ENCODE results near the gene FAM184A. TPM values are rescaled to one million over a fixed set of nuclear protein-coding genes. Genes with fewer than 3 reads are reported as not detected.
"Not testable (repeated sequence)": the region's sequence is repeated elsewhere in the genome, so short reads cannot be mapped to it uniquely, and the experiment has no call there.

FAM184A gene
- total RNA-seq, 2 experiments from 2014 or later, result 13.5 to 14.0 TPM

GRCh38 chr6:118997426-118997825, 81.0 kb downstream of the FAM184A start:
- CTCF ChIA-PET, result interaction anchor here (0.6 kb wide), 1 partner anchor 104 kb away, joined by 4 read pairs; no protein-coding TSS in a partner anchor
- peaks cover 11% of the 10 kb centered on the region for H3K4me1 Mint-ChIP-seq (ENCODE audit: low read depth)
- H3K36me3 Mint-ChIP-seq (ENCODE audit: low read depth); intact Hi-C loops (cut with micrococcal nuclease); H3K4me3 Mint-ChIP-seq; DNase-seq; H3K9me3 Mint-ChIP-seq; H3K27me3 Mint-ChIP-seq (ENCODE audit: low read depth); H3K27ac Mint-ChIP-seq: not testable (repeated sequence)

GRCh38 chr6:118996289-118996820, 82.1 kb downstream of the FAM184A start:
- intact Hi-C loops (cut with micrococcal nuclease), result no loop called here
- H3K27ac Mint-ChIP-seq, result no peak overlapping the region
- H3K9me3 Mint-ChIP-seq, result no peaks in the 10 kb centered on the region
- H3K36me3 Mint-ChIP-seq (ENCODE audit: low read depth), result peaks cover 8% of the 10 kb centered on the region
- peaks cover 11% of the 10 kb centered on the region for H3K4me1 Mint-ChIP-seq (ENCODE audit: low read depth)
- DNase-seq, result no peak
- no peak overlapping the region for H3K4me3 Mint-ChIP-seq
- CTCF ChIA-PET, result no interaction called here
- H3K27me3 Mint-ChIP-seq (ENCODE audit: low read depth), result no peaks in the 10 kb centered on the region

- Mint-ChIP-seq H3K4me1 (ENCODE audit: low read depth) (peaks cover 10% of the 10 kb centered on the region), H3K4me3 (no peak overlapping the region), H3K27ac (no peak overlapping the region), H3K9me3 (no peaks in the 10 kb centered on the region), H3K27me3 (ENCODE audit: low read depth) (no peaks in the 10 kb centered on the region), H3K36me3 (ENCODE audit: low read depth) (peaks cover 8% of the 10 kb centered on the region)
- intact Hi-C loops (cut with micrococcal nuclease), result no loop called here
- no peak for DNase-seq
- CTCF ChIA-PET, result no interaction called here
These were observed 84.6 kb downstream of the FAM184A start for GRCh38 chr6:118993803-118994251.

- no peak for DNase-seq
- no peak overlapping the region for H3K27ac Mint-ChIP-seq
- intact Hi-C loops (cut with micrococcal nuclease), result no loop called here
- no peaks in the 10 kb centered on the region for H3K27me3 Mint-ChIP-seq (ENCODE audit: low read depth)
- no peak overlapping the region for H3K4me3 Mint-ChIP-seq
- H3K4me1 Mint-ChIP-seq (ENCODE audit: low read depth), result peaks cover 5% of the 10 kb centered on the region
- H3K9me3 Mint-ChIP-seq, result no peaks in the 10 kb centered on the region
- peaks cover 5% of the 10 kb centered on the region for H3K36me3 Mint-ChIP-seq (ENCODE audit: low read depth)
- CTCF ChIA-PET, result no interaction called here
These were observed 85.1 kb downstream of the FAM184A start for GRCh38 chr6:118993358-118993757.

- no peaks in the 10 kb centered on the region for H3K4me1 Mint-ChIP-seq (ENCODE audit: low read depth)
- CTCF ChIA-PET, result interaction anchor here (0.6 kb wide), 1 partner anchor 157 kb away, joined by 4 read pairs; no protein-coding TSS in a partner anchor
- no peak for DNase-seq
- intact Hi-C loops (cut with micrococcal nuclease), result no loop called here
- H3K4me3 Mint-ChIP-seq, result no peak overlapping the region
- no peaks in the 10 kb centered on the region for H3K27me3 Mint-ChIP-seq (ENCODE audit: low read depth)
- H3K27ac Mint-ChIP-seq, result no peak overlapping the region
- no peaks in the 10 kb centered on the region for H3K9me3 Mint-ChIP-seq
- peaks cover 3% of the 10 kb centered on the region for H3K36me3 Mint-ChIP-seq (ENCODE audit: low read depth)
These were observed 86.2 kb downstream of the FAM184A start for GRCh38 chr6:118992186-118992795.

GRCh38 chr6:118986312-118986711, 92.2 kb downstream of the FAM184A start:
- Mint-ChIP-seq H3K36me3 (ENCODE audit: low read depth) (peaks cover 1% of the 10 kb centered on the region), H3K27ac (no peak overlapping the region), H3K4me3 (no peak overlapping the region), H3K9me3 (no peaks in the 10 kb centered on the region), H3K27me3 (ENCODE audit: low read depth) (no peaks in the 10 kb centered on the region), H3K4me1 (ENCODE audit: low read depth) (no peaks in the 10 kb centered on the region)
- intact Hi-C loops (cut with micrococcal nuclease), result no loop called here
- no peak for DNase-seq
- CTCF ChIA-PET, result interaction anchor here (0.5 to 1.0 kb wide), 2 partner anchors 24 to 57 kb away, joined by 3 to 4 read pairs; no protein-coding TSS in a partner anchor

- CTCF ChIA-PET, result interaction anchor here (0.7 kb wide), 1 partner anchor 114 kb away, joined by 3 read pairs; no protein-coding TSS in a partner anchor
- H3K4me3 Mint-ChIP-seq, result no peak overlapping the region
- intact Hi-C loops (cut with micrococcal nuclease), result no loop called here
- H3K4me1 Mint-ChIP-seq (ENCODE audit: low read depth), result no peaks in the 10 kb centered on the region
- no peaks in the 10 kb centered on the region for H3K36me3 Mint-ChIP-seq (ENCODE audit: low read depth)
- no peak overlapping the region for H3K27ac Mint-ChIP-seq
- no peaks in the 10 kb centered on the region for H3K27me3 Mint-ChIP-seq (ENCODE audit: low read depth)
- no peaks in the 10 kb centered on the region for H3K9me3 Mint-ChIP-seq
- no peak for DNase-seq
These were observed 93.2 kb downstream of the FAM184A start for GRCh38 chr6:118985123-118985830.

- Mint-ChIP-seq H3K36me3 (ENCODE audit: low read depth) (peaks cover 3% of the 10 kb centered on the region), H3K27ac (no peak overlapping the region), H3K9me3 (no peaks in the 10 kb centered on the region), H3K27me3 (ENCODE audit: low read depth) (no peaks in the 10 kb centered on the region), H3K4me3 (no peak overlapping the region), H3K4me1 (ENCODE audit: low read depth) (no peaks in the 10 kb centered on the region)
- DNase-seq, result no peak
- intact Hi-C loops (cut with micrococcal nuclease), result no loop called here
- CTCF ChIA-PET, result no interaction called here
These were observed 94.1 kb downstream of the FAM184A start for GRCh38 chr6:118984342-118984741.

- no peaks in the 10 kb centered on the region for H3K9me3 Mint-ChIP-seq
- no peak overlapping the region for H3K27ac Mint-ChIP-seq
- CTCF ChIA-PET, result interaction anchor here (0.9 to 1.4 kb wide), 2 partner anchors 14 to 128 kb away, joined by 3 to 4 read pairs; no protein-coding TSS in a partner anchor
- no peaks in the 10 kb centered on the region for H3K4me1 Mint-ChIP-seq (ENCODE audit: low read depth)
- H3K27me3 Mint-ChIP-seq (ENCODE audit: low read depth), result no peaks in the 10 kb centered on the region
- peaks cover 12% of the 10 kb centered on the region for H3K36me3 Mint-ChIP-seq (ENCODE audit: low read depth)
- intact Hi-C loops (cut with micrococcal nuclease), result no loop called here
- no peak for DNase-seq
- no peak overlapping the region for H3K4me3 Mint-ChIP-seq
These were observed 95.9 kb downstream of the FAM184A start for GRCh38 chr6:118982575-118982911.

GRCh38 chr6:118981884-118982574, 96.4 kb downstream of the FAM184A start:
- Mint-ChIP-seq H3K9me3 (no peaks in the 10 kb centered on the region), H3K4me3 (no peak overlapping the region), H3K27me3 (ENCODE audit: low read depth) (no peaks in the 10 kb centered on the region), H3K36me3 (ENCODE audit: low read depth) (peaks cover 12% of the 10 kb centered on the region), H3K27ac (no peak overlapping the region), H3K4me1 (ENCODE audit: low read depth) (no peaks in the 10 kb centered on the region)
- CTCF ChIA-PET, result interaction anchor here (0.9 to 1.4 kb wide), 2 partner anchors 14 to 129 kb away, joined by 3 to 4 read pairs; no protein-coding TSS in a partner anchor
- intact Hi-C loops (cut with micrococcal nuclease), result no loop called here
- DNase-seq, result no peak

- CTCF ChIA-PET, result interaction anchor here (0.6 to 1.2 kb wide), 2 partner anchors 11 to 96 kb away, joined by 4 read pairs; no protein-coding TSS in a partner anchor
- intact Hi-C loops (cut with micrococcal nuclease), result no loop called here
- no peaks in the 10 kb centered on the region for H3K9me3 Mint-ChIP-seq
- H3K27me3 Mint-ChIP-seq (ENCODE audit: low read depth), result no peaks in the 10 kb centered on the region
- H3K4me3 Mint-ChIP-seq, result no peak overlapping the region
- DNase-seq, result no peak
- H3K27ac Mint-ChIP-seq, result no peak overlapping the region
- H3K36me3 Mint-ChIP-seq (ENCODE audit: low read depth), result peaks cover 17% of the 10 kb centered on the region
- no peaks in the 10 kb centered on the region for H3K4me1 Mint-ChIP-seq (ENCODE audit: low read depth)
These were observed 98.4 kb downstream of the FAM184A start for GRCh38 chr6:118980063-118980462.

GRCh38 chr6:118974790-118975189, 103.7 kb downstream of the FAM184A start:
- no peaks in the 10 kb centered on the region for H3K27me3 Mint-ChIP-seq (ENCODE audit: low read depth)
- no peak overlapping the region for H3K27ac Mint-ChIP-seq
- no peaks in the 10 kb centered on the region for H3K4me1 Mint-ChIP-seq (ENCODE audit: low read depth)
- no peak overlapping the region for H3K4me3 Mint-ChIP-seq
- H3K36me3 Mint-ChIP-seq (ENCODE audit: low read depth), result peaks cover 17% of the 10 kb centered on the region
- DNase-seq, result no peak
- CTCF ChIA-PET, result no interaction called here
- intact Hi-C loops (cut with micrococcal nuclease), result no loop called here
- no peaks in the 10 kb centered on the region for H3K9me3 Mint-ChIP-seq

Data from activated naive CD4-positive, alpha-beta T cell treated with anti-CD3 and anti-CD28 coated beads for 36 hours (primary cell).